ENCODE results near the gene RRAS. TPM values are rescaled to one million over a fixed set of nuclear protein-coding genes. Genes with fewer than 3 reads are reported as not detected.
"Not testable (repeated sequence)": the region's sequence is repeated elsewhere in the genome, so short reads cannot be mapped to it uniquely, and the experiment has no call there.

RRAS gene
- polyA plus RNA-seq, 4 donors, result 23.7 to 32.2 (median 25.8) TPM

DNA sequence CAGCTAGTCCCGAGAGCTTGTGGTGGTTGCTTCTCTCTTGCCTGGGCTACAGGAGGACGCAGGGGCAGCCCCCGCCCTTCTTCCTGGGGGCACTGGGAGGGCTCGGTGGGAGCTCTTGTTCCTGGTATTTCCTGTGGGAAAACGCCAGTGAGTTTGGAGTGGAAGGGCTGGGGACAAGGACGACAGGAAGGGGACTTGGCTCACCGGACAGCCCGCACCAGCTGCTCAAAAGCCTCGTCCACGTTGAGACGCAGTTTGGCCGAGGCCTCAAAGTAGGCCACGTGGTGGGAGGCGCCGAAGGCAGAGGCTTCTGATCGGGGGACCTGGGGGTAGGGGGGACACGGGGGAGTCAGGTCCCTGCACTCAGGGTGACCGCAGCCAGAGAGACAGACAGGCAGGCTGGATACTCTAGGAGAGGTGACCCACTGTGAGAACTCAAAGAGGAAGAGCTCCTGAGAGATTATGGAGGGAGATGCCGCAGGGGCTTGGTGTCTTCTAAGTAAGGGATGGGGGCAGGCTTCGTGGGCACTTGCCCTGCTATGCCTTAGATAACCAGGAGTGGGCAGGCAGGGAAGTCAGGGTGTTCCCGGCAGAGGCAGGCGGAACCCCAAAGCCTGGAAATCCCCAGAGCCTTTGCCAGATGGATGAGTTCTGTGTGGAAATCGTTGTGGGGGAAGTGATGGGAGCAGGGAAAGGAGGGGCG, 4.3 kb downstream of the RRAS start:
- DNase-seq (ENCODE audit: low read depth in 4 of 4, low spot score in 3 of 4), result no peak

DNA sequence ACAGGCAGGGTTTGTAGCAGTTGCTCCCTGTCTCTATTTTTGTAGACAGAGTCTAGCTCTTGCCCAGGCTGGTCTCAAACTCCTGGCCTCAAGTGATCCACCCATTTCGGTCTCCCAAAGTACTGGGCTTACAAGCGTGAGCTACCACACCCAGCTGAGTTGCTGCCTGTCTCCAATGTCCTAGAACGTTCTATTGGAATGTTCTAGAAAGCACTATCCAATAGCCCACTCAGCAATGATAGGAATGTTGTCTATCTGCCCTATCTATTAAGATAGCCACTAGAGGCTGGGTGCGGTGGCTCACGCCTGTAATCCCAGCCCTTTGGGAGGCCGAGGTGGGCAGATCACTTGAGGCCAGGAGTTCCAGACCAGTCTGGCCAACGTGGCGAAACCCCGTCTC, 6.7 kb downstream of the RRAS start:
- DNase-seq (ENCODE audit: low read depth in 4 of 4, low spot score in 3 of 4), result not testable (repeated sequence)

DNA sequence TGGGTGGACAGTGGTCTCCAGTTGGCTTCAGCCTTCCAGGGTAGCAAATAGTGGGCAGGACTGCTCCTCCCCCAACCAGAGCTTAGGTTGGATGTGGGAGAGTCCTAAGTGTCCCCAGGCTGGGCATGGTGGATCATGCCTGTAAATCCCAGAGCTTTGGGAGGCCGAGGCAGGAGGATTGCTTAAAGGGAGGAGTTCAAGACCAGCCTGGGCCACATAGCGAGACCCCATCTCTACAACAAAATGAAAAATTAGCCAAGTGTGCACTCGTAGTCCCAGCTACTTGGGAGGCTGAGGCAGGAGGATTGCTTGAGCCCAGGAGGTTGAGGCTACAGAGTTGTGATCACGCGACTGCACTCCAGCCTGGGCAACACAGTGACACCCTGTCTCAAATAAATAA, 7.4 kb downstream of the RRAS start:
- no peak for DNase-seq (ENCODE audit: low read depth in 4 of 4, low spot score in 3 of 4)

DNA sequence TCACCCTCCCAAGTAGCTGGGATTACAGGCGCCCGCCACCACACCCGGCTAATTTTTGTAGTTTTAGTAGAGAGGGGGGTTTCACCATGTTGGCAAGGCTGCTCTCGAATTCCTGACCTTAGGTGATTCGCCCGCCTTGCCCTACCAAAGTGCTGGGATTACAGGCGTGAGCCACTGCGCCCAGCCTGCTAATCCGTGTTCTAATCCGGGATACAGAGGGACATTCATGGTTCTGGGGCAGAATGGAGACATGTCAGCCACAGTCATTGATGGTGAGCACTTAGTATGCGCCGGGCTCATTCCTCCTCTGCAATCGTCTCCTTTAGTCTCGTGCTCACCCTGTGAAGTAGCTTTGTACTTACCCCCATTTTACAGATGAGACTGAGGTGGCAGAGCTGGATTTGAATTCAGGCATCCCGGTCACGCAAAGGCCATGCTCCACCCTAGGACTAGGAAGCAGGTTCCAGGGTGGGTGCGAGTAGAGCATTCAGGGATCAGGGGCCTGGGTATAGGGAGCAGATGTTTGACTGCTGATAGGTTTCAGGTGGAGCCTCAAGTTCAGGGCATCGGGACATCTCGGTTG, 8.2 kb downstream of the RRAS start:
- DNase-seq (ENCODE audit: low read depth in 4 of 4, low spot score in 3 of 4), result no peak

DNA sequence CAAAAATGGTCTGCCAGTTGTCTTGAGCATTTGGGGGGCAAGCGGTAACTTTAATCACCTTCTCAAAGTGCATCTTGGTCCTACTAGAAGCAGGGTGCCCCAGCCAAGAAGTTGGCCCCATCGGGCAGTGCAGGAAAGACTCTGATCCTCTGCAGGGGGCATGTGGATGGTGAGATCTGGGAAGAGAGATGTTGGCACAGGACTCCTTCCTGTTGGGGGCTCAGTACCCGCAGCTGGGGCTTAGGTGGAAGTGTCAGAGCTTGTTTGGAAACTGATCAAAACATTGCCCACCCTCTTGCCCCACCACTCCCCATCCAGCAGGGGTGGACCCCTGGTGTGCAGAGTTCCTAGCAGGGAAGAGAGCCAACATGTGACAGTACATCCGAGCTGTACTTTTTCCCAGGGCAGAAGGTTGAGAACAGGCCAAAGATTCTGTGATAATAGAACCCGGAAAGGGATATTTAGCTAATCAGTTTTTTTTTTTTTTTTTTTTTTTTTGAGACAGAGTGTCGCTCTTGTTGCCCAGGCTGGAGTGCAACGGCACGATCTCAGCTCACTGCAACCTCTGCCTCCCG, 8.8 kb downstream of the RRAS start:
- no peak for DNase-seq (ENCODE audit: low read depth in 4 of 4, low spot score in 3 of 4)

DNA sequence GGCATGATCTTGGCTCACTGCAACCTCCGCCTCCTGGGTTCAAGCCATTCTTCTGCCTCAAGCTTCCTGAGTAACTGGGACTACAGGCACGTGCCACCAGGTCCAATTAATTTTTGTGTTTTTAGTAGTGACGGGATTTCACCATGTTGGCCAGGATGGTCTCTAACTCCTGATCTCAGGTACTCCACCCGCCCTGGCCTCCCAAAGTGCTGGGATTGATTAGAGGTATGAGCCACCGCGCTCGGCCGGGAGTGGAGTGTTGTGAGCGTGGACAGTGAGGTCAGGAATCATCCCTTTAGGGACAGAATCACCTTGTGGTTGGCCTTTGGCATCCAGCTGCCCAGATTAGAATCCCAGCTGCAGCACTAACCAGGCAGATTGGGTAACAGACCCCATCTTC, 10.3 kb downstream of the RRAS start:
- no peak for DNase-seq (ENCODE audit: low read depth in 4 of 4, low spot score in 3 of 4)

DNA sequence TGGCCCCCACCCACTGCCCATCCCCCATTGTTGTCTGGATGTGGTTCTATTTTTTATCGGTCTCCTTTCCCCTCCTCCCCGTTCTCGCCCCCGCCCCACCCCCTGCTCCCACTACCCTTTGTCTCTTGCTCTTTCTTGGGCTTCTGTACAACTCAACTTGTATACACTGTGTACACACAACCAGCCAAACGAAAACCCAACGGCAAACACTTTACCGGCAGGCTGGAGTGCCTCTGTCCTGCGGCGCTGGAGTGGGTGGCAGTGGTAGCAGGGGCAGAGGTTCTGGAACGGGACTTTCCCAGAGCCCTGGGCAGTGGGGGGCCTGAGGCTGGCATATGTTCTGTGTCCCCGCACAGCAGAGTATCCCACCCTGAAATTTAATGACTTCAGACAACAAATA, 13.7 kb downstream of the RRAS start:
- DNase-seq (ENCODE audit: low read depth in 4 of 4, low spot score in 3 of 4), result no peak

DNA sequence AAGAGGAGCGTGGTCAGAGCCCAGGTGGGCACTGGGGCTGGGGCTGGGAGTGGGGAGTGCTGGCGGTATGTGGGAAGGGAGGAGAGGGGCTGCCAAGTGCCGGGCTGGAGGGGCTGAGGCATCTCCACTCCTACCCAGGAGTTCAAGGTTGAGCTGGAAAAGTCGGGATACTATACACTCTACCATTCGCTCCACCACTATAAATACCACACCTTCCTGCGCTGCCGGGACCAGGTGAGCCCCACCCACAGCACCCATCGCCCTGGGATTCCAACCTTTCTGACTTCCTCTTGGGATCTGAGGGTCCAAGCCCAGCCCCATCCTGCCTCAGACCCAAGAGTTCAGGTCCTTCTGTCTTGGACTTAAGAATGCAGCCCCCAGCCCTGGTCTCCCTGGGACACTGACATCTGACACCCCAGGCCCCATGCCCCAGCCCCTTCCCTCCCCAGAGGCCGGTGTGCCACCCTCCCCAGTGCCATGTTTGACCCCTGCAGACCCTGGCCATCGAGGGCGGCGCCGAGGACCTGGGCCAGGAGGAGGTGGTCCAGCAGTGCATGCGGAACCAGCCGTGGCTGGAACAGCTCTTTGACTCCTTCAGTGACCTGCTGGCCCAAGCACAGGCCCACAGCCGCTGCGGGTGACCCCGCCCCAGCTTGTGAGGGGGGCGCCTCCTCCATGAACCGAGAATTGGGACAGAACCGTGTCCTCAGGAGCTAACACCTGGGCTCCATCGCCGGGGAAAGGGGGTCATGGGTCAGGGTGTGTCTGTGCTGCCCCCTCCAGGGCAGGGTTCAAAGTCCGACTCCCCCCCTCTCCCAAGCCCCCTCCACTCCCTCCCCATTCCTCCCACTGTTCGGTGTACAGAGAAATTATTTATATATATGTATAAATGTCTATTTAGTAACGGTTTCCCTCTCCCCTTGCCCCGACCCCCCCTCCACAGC, 14.7 kb downstream of the RRAS start:
- no peak for DNase-seq (ENCODE audit: low read depth in 4 of 4, low spot score in 3 of 4)

DNA sequence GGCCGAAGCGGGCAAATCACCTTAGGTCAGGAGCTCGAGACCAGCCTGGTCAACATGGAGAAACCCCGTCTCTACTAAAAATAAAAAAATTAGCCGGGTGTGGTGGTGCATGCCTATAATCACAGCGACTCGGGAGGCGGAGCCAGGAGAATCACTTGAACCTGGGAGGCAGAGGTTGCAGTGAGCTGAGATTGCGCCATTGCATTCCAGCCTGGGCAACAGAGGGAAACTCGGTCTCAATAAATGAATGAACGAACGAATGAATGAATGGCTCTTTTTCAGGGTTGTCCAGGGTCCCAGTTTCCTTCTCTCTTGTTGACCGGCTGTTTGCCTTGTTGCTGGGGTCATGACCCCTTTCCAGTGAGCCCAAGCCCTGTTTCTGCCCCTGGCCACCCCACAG, 22.1 kb downstream of the RRAS start:
- DNase-seq (ENCODE audit: low read depth in 4 of 4, low spot score in 3 of 4), result not testable (repeated sequence)

DNA sequence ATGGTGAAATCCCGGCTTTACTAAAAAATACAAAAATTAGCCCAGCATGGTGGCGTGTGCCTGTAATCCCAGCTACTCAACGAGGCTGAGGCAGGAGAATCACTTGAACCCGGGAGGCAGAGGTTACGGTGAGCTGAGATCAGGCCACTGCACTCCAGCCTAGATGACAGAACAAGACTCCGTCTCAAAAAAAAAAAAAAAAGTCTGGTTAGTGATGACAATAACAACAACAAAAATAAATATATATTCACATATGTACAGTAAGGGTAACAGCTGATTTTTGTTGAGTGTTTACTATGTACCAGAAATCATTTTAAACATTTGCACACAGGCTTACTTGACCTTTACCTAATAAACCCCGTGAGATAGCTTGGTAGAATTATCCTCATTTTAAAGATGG, 23.0 kb downstream of the RRAS start:
- DNase-seq (ENCODE audit: low read depth in 4 of 4, low spot score in 3 of 4), result no peak

DNA sequence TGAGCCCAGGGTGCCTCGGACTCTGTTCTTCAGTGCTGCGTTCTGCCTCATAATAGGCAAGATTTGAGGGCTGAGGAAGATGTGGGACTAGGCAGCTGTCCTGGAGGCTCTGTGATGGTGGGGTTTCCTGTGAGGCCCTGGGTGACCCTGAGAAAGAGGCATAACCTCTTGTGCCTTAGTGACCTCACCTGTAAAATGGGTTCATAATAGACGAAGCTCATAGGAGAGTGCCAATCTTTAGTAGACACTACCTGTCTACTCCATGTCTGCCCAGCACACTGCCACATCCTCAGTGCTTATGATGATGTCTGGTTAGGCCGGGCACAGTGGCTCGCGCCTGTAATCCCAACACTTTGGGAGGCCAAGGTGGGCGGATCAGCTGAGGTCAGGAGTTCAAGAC, 23.4 kb downstream of the RRAS start:
- DNase-seq (ENCODE audit: low read depth in 4 of 4, low spot score in 3 of 4), result no peak

DNA sequence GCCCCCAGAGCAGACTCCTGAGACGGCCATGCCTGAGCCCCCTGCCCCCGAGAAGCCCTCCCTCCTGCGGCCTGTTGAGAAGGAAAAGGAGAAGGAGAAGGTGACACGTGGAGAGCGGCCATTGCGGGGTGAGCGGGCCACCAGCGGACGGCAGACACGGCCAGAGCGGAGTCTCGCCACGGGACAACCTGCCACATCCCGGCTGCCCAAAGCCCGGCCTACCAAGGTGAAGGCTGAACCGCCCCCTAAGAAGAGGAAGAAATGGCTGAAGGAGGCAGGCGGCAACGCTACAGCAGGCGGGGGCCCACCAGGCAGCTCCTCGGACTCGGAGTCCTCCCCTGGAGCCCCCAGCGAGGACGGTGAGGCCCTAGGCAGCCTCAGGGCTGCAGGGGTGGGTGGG, 24.1 kb downstream of the RRAS start:
- DNase-seq (ENCODE audit: low read depth in 4 of 4, low spot score in 3 of 4), result no peak

DNA sequence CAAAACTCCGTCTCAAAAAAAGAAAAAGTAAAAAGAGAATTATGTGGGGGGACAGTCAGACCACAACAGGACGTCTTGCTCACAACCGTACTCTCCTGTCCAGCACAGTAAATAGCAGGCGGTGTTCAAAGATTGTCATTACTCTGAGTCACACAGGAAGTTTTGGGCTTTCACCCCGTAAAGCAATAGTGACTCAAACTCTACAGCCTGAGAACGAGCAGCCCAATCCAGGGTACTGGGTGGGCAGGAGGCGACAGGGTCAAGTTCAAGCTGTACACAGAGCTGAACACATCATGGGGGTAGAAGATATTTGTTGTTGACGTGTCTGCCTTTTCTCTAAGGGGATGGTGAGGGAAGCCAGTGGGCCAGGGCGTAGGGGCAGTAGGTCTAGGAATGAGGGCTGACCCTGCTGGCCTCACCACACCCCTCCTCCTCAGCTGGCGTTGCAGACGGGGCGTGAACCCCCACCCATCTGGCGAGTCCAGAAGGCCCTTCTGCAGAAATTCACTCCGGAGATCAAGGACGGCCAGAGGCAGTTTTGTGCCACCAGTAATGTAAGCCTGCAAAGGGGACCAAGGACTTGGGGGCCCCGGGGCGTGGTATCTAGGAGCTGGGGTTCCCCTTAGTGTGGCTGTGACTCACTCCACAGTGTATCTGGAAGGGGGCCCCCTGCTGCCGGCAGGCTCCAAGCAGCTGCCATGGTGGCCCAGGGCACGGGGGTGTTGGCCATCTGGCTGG, 25.7 kb downstream of the RRAS start:
- no peak for DNase-seq (ENCODE audit: low read depth in 4 of 4, low spot score in 3 of 4)

DNA sequence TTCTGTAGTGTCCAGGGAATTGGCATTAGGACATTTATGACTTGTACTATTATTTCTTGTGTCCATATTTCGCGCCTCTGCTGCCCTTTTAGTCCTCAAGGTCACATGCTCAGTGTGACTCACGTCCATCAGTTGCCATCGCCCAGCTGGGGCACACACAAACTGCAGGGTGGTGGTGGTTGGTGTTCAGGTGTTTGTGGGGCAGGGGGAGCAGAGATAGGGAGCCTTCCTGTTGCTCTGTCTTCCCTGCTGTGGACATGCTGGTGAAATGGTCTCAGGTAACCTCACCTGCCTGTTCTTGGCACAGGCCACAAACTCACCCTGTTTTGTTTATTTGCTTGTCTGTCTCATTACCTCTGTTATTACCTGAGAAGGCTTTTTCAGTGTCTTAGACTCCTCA, 26.6 kb downstream of the RRAS start:
- no peak for DNase-seq (ENCODE audit: low read depth in 4 of 4, low spot score in 3 of 4)

DNA sequence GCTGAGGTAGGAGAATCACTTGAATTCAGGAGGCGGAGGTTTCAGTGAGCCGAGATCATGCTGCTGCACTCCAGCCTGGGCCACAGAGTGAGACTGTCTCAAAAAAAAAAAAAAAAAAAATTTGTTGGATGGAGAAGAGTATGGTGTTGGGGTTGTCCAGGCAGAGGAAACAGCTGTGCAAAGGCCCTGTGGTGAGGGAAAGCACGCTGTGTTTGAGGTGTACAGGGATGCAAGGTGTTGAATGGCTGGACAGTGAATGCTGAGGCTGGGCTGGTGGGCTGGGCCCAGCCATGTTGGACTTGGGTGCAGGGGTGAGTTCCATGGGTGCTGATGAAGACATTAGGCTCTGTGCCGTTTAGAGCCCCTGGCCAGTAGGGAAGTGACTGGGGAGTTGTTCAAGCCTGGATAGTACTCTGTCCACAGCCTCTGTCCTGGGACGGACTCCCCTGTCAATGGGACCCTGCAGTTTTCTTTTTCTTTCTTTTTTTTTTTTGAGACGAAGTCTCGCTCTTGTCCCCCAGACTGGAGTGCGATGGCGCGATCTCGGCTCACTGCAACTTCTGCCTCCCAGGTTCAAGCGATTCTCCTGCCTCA, 30.3 kb downstream of the RRAS start:
- DNase-seq (ENCODE audit: low read depth in 4 of 4, low spot score in 3 of 4), result no peak

DNA sequence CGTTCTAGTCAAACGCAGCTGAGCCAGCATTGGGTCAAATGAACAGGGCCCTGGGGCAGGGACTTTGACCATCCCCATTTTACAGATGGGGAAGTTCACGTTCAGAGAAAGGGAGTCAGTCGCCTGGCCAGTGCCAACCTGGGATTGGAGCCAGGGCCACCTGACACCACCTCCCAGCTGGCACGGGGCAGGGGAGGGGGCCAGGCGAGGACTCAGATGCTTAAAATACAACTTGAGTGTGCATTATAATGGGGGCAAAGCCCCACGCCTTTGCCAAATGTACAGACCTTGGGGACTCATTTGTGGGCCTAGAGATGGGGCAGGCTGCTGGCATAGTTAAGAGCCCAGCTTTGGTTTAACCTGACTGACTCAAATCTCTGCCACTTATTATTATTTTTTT, 34.3 kb downstream of the RRAS start:
- no peak for DNase-seq (ENCODE audit: low read depth in 4 of 4, low spot score in 3 of 4)

DNA sequence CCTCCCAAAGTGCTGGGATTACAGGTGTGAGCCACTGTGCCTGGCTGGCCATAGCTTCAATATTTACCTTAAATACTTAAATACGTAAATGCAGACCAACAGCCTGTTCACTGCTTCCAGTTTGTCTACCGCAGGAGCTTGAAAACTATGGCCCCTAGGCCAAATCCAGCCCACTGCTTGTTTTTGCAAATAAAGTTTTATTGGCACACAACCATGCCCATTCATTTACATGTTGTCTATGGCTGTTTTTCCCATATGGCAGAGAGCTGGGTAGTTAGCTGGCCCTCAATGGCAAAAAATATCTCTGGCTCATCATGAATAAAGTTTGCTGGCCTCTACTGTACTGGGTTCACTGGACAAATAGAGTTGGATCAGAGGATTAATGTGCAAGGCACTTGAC, 37.1 kb downstream of the RRAS start:
- no peak for DNase-seq (ENCODE audit: low read depth in 4 of 4, low spot score in 3 of 4)

DNA sequence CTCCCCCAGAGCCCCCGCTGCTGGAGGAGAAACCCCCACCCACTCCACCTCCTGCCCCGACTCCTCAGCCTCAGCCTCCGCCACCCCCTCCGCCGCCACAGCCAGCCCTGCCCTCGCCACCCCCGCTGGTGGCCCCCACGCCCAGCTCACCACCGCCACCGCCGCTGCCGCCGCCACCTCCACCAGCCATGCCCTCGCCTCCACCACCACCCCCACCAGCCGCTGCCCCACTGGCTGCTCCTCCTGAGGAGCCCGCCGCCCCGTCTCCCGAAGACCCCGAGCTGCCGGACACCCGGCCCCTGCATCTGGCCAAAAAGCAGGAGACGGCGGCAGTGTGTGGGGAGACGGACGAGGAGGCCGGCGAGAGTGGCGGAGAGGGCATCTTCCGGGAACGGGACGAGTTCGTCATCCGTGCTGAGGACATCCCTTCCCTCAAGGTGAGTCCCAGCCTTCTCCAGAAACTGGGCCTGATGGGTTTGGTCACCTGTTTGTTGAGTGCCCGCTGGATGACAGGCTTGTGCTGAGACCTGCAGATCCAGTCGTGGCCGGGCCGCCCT, 38.4 kb downstream of the RRAS start:
- no peak for DNase-seq (ENCODE audit: low read depth in 4 of 4, low spot score in 3 of 4)

DNA sequence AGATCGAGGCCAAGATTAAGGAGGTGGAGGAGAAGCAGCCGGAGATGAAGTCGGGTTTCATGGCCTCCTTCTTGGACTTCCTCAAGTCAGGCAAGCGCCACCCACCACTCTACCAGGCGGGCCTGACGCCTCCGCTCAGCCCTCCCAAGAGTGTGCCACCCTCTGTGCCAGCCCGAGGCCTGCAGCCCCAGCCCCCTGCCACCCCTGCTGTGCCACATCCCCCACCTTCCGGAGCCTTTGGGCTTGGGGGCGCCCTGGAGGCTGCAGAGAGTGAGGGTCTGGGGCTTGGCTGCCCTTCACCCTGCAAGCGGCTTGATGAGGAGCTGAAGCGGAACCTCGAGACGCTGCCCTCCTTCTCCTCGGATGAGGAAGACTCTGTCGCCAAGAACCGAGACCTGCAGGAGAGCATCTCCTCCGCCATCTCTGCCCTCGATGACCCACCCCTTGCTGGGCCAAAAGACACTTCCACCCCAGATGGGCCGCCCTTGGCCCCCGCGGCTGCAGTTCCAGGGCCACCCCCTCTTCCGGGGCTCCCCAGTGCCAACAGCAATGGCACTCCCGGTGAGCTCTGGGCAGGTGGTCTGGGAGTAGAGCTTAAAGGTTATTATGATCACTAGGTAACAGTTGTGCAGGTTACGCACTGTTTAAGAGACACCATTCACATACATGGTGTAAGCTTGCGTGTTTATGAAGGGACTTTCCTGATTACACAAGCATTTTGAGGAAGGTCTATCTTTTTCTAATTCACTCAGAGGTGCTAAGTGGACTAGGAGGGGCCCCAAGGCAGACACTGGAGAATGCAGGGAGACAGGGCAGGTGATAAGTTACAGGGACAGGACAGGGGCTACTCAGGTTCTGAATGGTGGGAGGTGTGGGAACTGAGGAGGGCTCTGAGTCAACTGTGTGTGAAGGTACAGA, 40.3 kb downstream of the RRAS start:
- DNase-seq (ENCODE audit: low read depth in 4 of 4, low spot score in 3 of 4), result no peak
